ENCODE results near the gene TMEM126A.

DNA sequence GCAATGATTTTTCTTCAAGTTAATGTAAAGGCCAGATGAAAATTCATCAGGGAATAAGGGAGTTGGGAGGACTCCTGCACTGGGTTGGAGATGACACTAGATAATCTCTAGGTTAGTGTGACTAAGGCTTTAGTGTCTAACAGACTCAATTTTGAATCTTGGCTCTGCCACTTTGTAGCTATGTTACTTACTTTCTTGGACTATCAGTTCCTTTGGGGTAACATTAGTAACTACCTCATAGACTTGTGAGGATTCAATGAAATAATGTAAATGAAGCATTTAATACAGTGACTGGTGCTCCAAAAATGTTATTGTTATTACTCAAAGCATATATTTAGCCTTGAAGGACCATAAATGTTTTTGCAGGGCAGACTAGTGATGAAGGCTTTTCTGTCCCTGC, 47.8 kb downstream of the TMEM126A start:
- TF ChIP-seq POLR2AphosphoS5 (IDR thresholded peaks at IDR 0.05) (no peak), RAD21 (conservative IDR thresholded peaks at IDR 0.05) (no peak), TAF1 (IDR thresholded peaks at IDR 0.05; ENCODE audit: low read depth) (no peak), SMC3 (conservative IDR thresholded peaks at IDR 0.05; ENCODE audit: poor library complexity) (no peak), EP300 (conservative IDR thresholded peaks at IDR 0.05; ENCODE audit: poor library complexity, severe bottlenecking) (no peak)
- TF ChIP-seq, protein P1, sequence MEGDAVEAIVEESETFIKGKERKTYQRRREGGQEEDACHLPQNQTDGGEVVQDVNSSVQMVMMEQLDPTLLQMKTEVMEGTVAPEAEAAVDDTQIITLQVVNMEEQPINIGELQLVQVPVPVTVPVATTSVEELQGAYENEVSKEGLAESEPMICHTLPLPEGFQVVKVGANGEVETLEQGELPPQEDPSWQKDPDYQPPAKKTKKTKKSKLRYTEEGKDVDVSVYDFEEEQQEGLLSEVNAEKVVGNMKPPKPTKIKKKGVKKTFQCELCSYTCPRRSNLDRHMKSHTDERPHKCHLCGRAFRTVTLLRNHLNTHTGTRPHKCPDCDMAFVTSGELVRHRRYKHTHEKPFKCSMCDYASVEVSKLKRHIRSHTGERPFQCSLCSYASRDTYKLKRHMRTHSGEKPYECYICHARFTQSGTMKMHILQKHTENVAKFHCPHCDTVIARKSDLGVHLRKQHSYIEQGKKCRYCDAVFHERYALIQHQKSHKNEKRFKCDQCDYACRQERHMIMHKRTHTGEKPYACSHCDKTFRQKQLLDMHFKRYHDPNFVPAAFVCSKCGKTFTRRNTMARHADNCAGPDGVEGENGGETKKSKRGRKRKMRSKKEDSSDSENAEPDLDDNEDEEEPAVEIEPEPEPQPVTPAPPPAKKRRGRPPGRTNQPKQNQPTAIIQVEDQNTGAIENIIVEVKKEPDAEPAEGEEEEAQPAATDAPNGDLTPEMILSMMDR (IDR thresholded peaks at IDR 0.05; ENCODE audit: poor library complexity, severe bottlenecking), result no peak
- TF ChIP-seq, protein P2, sequence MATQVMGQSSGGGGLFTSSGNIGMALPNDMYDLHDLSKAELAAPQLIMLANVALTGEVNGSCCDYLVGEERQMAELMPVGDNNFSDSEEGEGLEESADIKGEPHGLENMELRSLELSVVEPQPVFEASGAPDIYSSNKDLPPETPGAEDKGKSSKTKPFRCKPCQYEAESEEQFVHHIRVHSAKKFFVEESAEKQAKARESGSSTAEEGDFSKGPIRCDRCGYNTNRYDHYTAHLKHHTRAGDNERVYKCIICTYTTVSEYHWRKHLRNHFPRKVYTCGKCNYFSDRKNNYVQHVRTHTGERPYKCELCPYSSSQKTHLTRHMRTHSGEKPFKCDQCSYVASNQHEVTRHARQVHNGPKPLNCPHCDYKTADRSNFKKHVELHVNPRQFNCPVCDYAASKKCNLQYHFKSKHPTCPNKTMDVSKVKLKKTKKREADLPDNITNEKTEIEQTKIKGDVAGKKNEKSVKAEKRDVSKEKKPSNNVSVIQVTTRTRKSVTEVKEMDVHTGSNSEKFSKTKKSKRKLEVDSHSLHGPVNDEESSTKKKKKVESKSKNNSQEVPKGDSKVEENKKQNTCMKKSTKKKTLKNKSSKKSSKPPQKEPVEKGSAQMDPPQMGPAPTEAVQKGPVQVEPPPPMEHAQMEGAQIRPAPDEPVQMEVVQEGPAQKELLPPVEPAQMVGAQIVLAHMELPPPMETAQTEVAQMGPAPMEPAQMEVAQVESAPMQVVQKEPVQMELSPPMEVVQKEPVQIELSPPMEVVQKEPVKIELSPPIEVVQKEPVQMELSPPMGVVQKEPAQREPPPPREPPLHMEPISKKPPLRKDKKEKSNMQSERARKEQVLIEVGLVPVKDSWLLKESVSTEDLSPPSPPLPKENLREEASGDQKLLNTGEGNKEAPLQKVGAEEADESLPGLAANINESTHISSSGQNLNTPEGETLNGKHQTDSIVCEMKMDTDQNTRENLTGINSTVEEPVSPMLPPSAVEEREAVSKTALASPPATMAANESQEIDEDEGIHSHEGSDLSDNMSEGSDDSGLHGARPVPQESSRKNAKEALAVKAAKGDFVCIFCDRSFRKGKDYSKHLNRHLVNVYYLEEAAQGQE (IDR thresholded peaks at IDR 0.05; ENCODE audit: borderline replicate concordance), result no peak

Measured in neural cell (in vitro differentiated cells).